ENCODE results near the gene MYH6. TPM values are rescaled to one million over a fixed set of nuclear protein-coding genes. Genes with fewer than 3 reads are reported as not detected.

MYH6 gene
- total RNA-seq, 1 donor from 2014 or later: not detected

GRCh38 chr14:23406725-23407355 lies 1.2 kb downstream of the MYH6 start:
- DNase-seq (ENCODE audit: low read depth): no peak
- TF ChIP-seq CTCF (conservative IDR thresholded peaks at IDR 0.05; ENCODE audit: low read depth, low read length): no peak

GRCh38 chr14:23406244-23406643 lies 1.8 kb downstream of the MYH6 start:
- no peak overlapping the region for H3K4me3 ChIP-seq (ENCODE audit: low read depth, low read length)
- TF ChIP-seq CTCF (conservative IDR thresholded peaks at IDR 0.05; ENCODE audit: low read depth, low read length): no peak
- DNase-seq (ENCODE audit: low read depth): no peak

More at GRCh38 chr14:23406725-23407355, 1.2 kb downstream of the MYH6 start:
- H3K4me3 ChIP-seq (ENCODE audit: low read depth, low read length): no peak overlapping the region

- no peak for DNase-seq (ENCODE audit: low read depth)
- H3K4me3 ChIP-seq (ENCODE audit: low read depth, low read length): no peak overlapping the region
- TF ChIP-seq CTCF (conservative IDR thresholded peaks at IDR 0.05; ENCODE audit: low read depth, low read length): no peak
Observed at GRCh38 chr14:23405516-23406025, 2.5 kb downstream of the MYH6 start.

- no peak overlapping the region for H3K4me3 ChIP-seq (ENCODE audit: low read depth, low read length)
- no peak for DNase-seq (ENCODE audit: low read depth)
- TF ChIP-seq CTCF (conservative IDR thresholded peaks at IDR 0.05; ENCODE audit: low read depth, low read length): no peak
Observed at GRCh38 chr14:23405096-23405495, 3.0 kb downstream of the MYH6 start.

- no peak for DNase-seq (ENCODE audit: low read depth)
- H3K4me3 ChIP-seq (ENCODE audit: low read depth, low read length): no peak overlapping the region
- TF ChIP-seq CTCF (conservative IDR thresholded peaks at IDR 0.05; ENCODE audit: low read depth, low read length): no peak
Observed at GRCh38 chr14:23404331-23404900, 3.7 kb downstream of the MYH6 start.

GRCh38 chr14:23403908-23404307 lies 4.2 kb downstream of the MYH6 start:
- TF ChIP-seq CTCF (conservative IDR thresholded peaks at IDR 0.05; ENCODE audit: low read depth, low read length): no peak
- H3K4me3 ChIP-seq (ENCODE audit: low read depth, low read length): no peak overlapping the region
- no peak for DNase-seq (ENCODE audit: low read depth)

- no peak for DNase-seq (ENCODE audit: low read depth)
- H3K4me3 ChIP-seq (ENCODE audit: low read depth, low read length): no peak overlapping the region
- TF ChIP-seq CTCF (conservative IDR thresholded peaks at IDR 0.05; ENCODE audit: low read depth, low read length): no peak
Observed at GRCh38 chr14:23403139-23403438, 5.0 kb downstream of the MYH6 start.
